Central memory CD8-positive, alpha-beta T cell (primary cell): ENCODE measurements around the gene PBXIP1.
A peak's percentile ranks its signal among the peaks of the same experiment; 100 is the strongest.
"Not testable (repeated sequence)": the region's sequence is repeated elsewhere in the genome, so short reads cannot be mapped to it uniquely, and the experiment has no call there.

ENCODE experiments used
- ATAC-seq: fragments of 150-1000 bp; cut with Tn5 transposase; replicated peaks from 2 replicates; pipeline ENCODE4 v1.10.0; 2022; ENCODE audit warnings: mild to moderate bottlenecking, moderate FRiP score, moderate number of reproducible peaks; ENCODE audit not compliant: poor library complexity, severe bottlenecking; ENCODE audit errors: extremely low read depth
- DNase-seq, 2 donors: peaks; one replicate each; pipeline ENCODE4 v3.0.0; 2021; ENCODE audit warnings: low spot score in 2 of 2
- H3K27ac Mint-ChIP-seq: one replicate; pipeline ENCODE4 v1.8.0; 2022; ENCODE audit warnings: low read depth, mild to moderate bottlenecking, moderate library complexity, mixed read lengths
- H3K27me3 Mint-ChIP-seq: one replicate; pipeline ENCODE4 v1.8.0; 2022; ENCODE audit warnings: mixed read lengths
- H3K36me3 Mint-ChIP-seq: one replicate; pipeline ENCODE4 v1.8.0; 2022; ENCODE audit warnings: mild to moderate bottlenecking, moderate library complexity, mixed read lengths; ENCODE audit not compliant: insufficient read depth
- H3K4me1 Mint-ChIP-seq: one replicate; pipeline ENCODE4 v1.8.0; 2022; ENCODE audit warnings: mixed read lengths
- H3K4me3 Mint-ChIP-seq: one replicate; pipeline ENCODE4 v1.8.0; 2022; ENCODE audit warnings: mild to moderate bottlenecking, moderate library complexity, mixed read lengths
- H3K9me3 Mint-ChIP-seq: one replicate; pipeline ENCODE4 v1.8.0; 2022; ENCODE audit warnings: mixed read lengths

Gene PBXIP1

GRCh38 chr1:154925335-154926170, 30.3 kb downstream of the PBXIP1 start:
- no peaks in the 10 kb centered on the region for H3K9me3 Mint-ChIP-seq
- H3K27ac Mint-ChIP-seq, result peak overlapping the region; percentile 51
- H3K27me3 Mint-ChIP-seq, result no peaks in the 10 kb centered on the region
- H3K36me3 Mint-ChIP-seq, result peaks cover 15% of the 10 kb centered on the region
- peaks cover 6% of the 10 kb centered on the region for H3K4me1 Mint-ChIP-seq
- ATAC-seq (no peak), DNase-seq (no peak)
- H3K4me3 Mint-ChIP-seq, result no peak overlapping the region

DNA sequence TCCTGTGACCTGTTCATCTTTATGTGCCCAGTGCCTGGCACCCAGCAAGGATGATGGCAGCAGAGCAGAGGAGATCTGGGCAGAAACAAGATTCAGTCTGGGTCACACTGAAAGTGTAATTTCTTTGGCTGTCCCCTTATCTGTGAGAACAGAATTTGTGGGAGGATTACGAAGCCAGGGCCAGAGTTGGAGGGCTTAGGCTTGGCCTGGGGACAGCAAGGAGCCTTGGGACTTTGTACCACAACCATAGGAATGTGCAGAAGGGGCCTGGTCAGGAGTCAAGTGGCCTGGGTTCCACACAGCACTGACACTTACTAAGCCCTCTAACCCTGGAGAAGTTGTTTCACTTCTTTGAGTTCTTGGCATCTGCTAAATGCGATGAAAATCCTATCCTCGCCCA, 32.2 kb downstream of the PBXIP1 start:
- Mint-ChIP-seq H3K36me3 (peaks cover 12% of the 10 kb centered on the region), H3K27me3 (no peaks in the 10 kb centered on the region), H3K4me1 (peaks cover 6% of the 10 kb centered on the region), H3K4me3 (no peak overlapping the region), H3K27ac (no peak overlapping the region), H3K9me3 (no peaks in the 10 kb centered on the region)
- ATAC-seq (no peak), DNase-seq (no peak)

DNA sequence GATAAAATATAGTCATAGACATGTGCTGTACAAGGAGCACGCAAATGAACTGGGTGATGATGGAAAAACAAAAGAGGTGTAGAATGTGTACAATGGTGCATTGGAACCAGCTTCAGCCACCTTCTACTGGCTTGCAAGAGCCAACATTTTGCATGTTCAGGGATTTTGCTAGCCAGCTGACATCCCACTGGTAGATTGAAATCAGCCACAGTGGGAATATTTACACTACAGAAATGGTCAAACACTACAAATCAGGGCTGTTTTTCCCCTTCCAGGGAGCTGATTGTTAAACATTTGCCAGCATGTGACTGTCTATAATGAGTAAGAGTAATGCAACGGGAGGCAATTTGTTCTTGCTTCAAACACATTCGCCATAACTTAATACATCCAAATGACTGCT, 42.6 kb downstream of the PBXIP1 start:
- H3K9me3 Mint-ChIP-seq, result no peaks in the 10 kb centered on the region
- peaks cover 2% of the 10 kb centered on the region for H3K36me3 Mint-ChIP-seq
- no peaks in the 10 kb centered on the region for H3K4me1 Mint-ChIP-seq
- DNase-seq (no peak), ATAC-seq (no peak)
- H3K27ac Mint-ChIP-seq, result no peak overlapping the region
- no peaks in the 10 kb centered on the region for H3K27me3 Mint-ChIP-seq
- no peak overlapping the region for H3K4me3 Mint-ChIP-seq

GRCh38 chr1:154912755-154913154, 43.1 kb downstream of the PBXIP1 start:
- H3K27ac Mint-ChIP-seq, result no peak overlapping the region
- no peak for DNase-seq
- H3K4me1 Mint-ChIP-seq, result no peaks in the 10 kb centered on the region
- no peak for ATAC-seq
- no peaks in the 10 kb centered on the region for H3K27me3 Mint-ChIP-seq
- peaks cover 2% of the 10 kb centered on the region for H3K36me3 Mint-ChIP-seq
- no peak overlapping the region for H3K4me3 Mint-ChIP-seq
- no peaks in the 10 kb centered on the region for H3K9me3 Mint-ChIP-seq

DNA sequence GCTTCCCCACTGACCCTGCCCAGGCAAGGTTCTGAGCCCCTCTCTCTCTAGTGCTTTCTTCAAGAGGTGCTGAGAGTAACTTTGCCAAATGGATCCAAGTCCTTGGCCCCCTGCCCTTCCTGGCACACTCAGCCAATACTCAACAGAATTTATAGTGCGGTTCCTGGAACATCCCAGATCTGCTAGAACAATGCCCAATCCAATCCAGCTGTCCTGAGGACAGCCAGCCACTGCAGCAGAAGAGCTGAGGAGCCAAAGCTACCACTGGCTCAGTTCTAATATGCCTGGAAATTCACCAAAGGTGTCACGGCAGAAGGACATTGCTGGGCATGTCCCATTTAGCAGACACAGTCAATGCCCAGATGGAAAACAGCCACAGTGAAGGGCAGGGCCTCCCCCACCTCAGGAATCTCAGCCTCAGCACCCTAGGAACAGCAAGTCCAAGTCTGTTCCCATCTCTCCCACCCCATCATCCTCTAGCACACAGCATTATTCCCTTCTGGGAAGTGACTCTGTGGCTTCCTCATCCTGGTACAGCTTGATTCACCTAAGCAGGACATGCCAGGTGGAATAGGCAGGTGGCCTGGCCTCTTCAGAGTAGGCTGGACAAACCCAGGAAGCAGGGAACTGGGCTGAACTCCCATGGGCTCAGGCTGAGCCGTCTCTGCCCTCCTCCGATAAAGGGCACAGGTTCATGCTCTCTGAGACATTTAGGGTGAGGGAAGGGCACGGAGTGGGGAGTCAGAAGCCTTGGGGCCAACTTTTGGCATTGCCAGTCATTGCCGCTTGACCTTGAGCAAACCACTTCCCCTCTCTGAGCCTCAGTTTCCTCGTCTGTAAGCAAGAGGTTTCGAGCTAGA, 44.0 kb downstream of the PBXIP1 start:
- no peak overlapping the region for H3K27ac Mint-ChIP-seq
- no peaks in the 10 kb centered on the region for H3K9me3 Mint-ChIP-seq
- ATAC-seq (no peak), DNase-seq (no peak)
- H3K36me3 Mint-ChIP-seq, result peaks cover 2% of the 10 kb centered on the region
- H3K27me3 Mint-ChIP-seq, result no peaks in the 10 kb centered on the region
- no peaks in the 10 kb centered on the region for H3K4me1 Mint-ChIP-seq
- no peak overlapping the region for H3K4me3 Mint-ChIP-seq

GRCh38 chr1:154910851-154911250, 45.0 kb downstream of the PBXIP1 start:
- Mint-ChIP-seq H3K36me3 (no peaks in the 10 kb centered on the region), H3K9me3 (no peaks in the 10 kb centered on the region), H3K27me3 (no peaks in the 10 kb centered on the region), H3K4me1 (no peaks in the 10 kb centered on the region), H3K4me3 (no peak overlapping the region), H3K27ac (no peak overlapping the region)
- ATAC-seq (no peak), DNase-seq (no peak)

DNA sequence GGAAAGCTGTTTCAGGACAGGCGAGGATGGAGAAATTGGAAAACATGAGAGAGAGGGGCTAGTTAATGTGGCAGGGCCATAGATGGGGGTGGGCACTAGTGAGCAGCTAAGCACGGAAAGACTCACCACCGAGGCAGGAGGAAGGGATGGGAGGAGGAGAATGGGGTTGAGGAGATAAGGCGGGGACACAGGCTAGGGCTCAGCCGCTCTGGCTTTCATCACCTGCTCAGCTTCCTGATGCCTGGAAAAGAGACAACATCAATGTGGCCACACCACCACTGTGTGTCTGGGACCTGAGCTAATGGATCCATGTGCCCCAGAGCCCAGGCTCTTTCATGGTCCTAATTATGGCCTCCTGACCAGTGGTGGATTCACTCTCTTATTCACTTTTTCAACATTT, 47.0 kb downstream of the PBXIP1 start:
- H3K27ac Mint-ChIP-seq, result no peak overlapping the region

DNA sequence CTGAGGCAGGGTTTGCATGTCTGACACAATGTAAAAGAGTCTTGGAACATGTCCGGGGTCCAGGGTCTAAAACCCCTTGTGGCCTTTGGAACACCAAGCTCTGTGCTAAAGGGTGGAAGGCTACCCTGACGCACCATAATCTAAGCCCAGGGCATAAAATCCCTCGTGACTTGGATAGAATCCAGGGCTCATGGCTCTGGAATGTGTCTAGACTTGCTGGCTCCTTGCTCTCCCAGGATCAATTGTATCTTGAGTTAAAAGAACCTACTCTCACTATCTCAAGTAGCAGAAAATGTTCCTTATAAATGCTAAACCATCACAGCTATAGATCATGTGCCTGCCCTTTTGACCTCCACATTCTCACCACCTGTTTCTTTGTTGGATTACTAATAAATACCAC, 47.8 kb downstream of the PBXIP1 start:
- not testable (repeated sequence) for H3K36me3 Mint-ChIP-seq, H3K27me3 Mint-ChIP-seq, ATAC-seq, H3K9me3 Mint-ChIP-seq, H3K4me3 Mint-ChIP-seq, DNase-seq, H3K4me1 Mint-ChIP-seq, H3K27ac Mint-ChIP-seq

More for the DNA sequence above, 47.0 kb downstream of the PBXIP1 start:
- H3K4me1 Mint-ChIP-seq, result no peaks in the 10 kb centered on the region
- no peaks in the 10 kb centered on the region for H3K9me3 Mint-ChIP-seq
- H3K27me3 Mint-ChIP-seq, result no peaks in the 10 kb centered on the region
- no peak overlapping the region for H3K4me3 Mint-ChIP-seq
- ATAC-seq, result no peak
- no peak for DNase-seq
- H3K36me3 Mint-ChIP-seq, result no peaks in the 10 kb centered on the region

- Mint-ChIP-seq H3K27ac (no peak overlapping the region), H3K27me3 (no peaks in the 10 kb centered on the region), H3K4me3 (no peak overlapping the region), H3K9me3 (no peaks in the 10 kb centered on the region), H3K36me3 (no peaks in the 10 kb centered on the region), H3K4me1 (no peaks in the 10 kb centered on the region)
- DNase-seq, result no peak
- ATAC-seq, result no peak
Observed at GRCh38 chr1:154906621-154907081, 49.2 kb downstream of the PBXIP1 start.

GRCh38 chr1:154902938-154903566, 52.8 kb downstream of the PBXIP1 start:
- H3K27me3 Mint-ChIP-seq, result no peaks in the 10 kb centered on the region
- DNase-seq (no peak), ATAC-seq (no peak)
- no peaks in the 10 kb centered on the region for H3K9me3 Mint-ChIP-seq
- H3K27ac Mint-ChIP-seq, result no peak overlapping the region
- H3K4me1 Mint-ChIP-seq, result no peaks in the 10 kb centered on the region
- H3K4me3 Mint-ChIP-seq, result no peak overlapping the region
- no peaks in the 10 kb centered on the region for H3K36me3 Mint-ChIP-seq

DNA sequence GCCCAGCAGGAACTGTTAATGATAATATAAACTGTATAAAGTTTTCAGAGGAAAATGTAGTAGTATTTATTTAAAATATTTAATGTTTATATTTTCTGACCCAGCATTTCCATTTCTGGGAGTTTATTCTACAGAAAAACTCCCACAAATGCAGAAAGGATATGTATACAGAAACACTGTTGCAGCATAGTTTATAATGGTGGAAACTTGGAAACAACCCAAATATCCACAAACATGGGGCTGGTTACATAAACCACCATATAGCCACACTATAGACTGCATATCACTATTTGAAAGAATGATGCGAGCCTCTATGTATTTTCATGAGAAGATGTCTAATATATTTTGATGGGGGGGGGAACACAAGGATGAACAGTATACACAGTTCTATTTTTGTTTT, 54.3 kb downstream of the PBXIP1 start:
- Mint-ChIP-seq H3K9me3 (no peaks in the 10 kb centered on the region), H3K36me3 (no peaks in the 10 kb centered on the region), H3K4me1 (no peaks in the 10 kb centered on the region), H3K4me3 (no peak overlapping the region), H3K27ac (no peak overlapping the region), H3K27me3 (no peaks in the 10 kb centered on the region)
- no peak for DNase-seq
- no peak for ATAC-seq

DNA sequence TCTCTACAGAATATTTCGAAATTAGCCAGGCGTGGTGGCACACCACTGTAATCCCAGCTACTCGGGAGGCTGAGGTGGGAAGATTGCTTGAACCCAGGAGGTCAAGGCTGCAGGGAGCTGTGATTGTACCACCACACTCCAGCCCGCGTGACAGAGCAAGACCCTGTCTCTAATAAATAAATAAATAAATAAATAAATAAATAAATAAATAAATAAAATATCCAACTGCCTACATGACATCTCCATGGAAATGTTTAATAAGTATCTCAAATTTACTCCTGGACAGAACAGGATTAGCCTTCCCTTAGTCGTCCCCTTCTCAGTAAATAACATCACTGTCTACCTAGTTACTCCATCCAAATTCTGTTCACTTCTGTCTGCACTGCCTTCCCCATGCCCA, 56.9 kb downstream of the PBXIP1 start:
- H3K4me3 Mint-ChIP-seq, result no peak overlapping the region
- no peaks in the 10 kb centered on the region for H3K36me3 Mint-ChIP-seq
- H3K9me3 Mint-ChIP-seq, result no peaks in the 10 kb centered on the region
- no peaks in the 10 kb centered on the region for H3K4me1 Mint-ChIP-seq
- ATAC-seq (no peak), DNase-seq (no peak)
- H3K27ac Mint-ChIP-seq, result no peak overlapping the region
- H3K27me3 Mint-ChIP-seq, result no peaks in the 10 kb centered on the region
